ENCODE data around the gene PAX9. TPM values are rescaled to one million over a fixed set of nuclear protein-coding genes. Genes with fewer than 3 reads are reported as not detected.

The PAX9 gene
- total and polyA plus RNA-seq, 9 of the 15 experiments (the other 6 are each of a cell fraction or from before 2014, with no cell fraction given): 0.87 to 2.4 (median 1.3) TPM

DNA sequence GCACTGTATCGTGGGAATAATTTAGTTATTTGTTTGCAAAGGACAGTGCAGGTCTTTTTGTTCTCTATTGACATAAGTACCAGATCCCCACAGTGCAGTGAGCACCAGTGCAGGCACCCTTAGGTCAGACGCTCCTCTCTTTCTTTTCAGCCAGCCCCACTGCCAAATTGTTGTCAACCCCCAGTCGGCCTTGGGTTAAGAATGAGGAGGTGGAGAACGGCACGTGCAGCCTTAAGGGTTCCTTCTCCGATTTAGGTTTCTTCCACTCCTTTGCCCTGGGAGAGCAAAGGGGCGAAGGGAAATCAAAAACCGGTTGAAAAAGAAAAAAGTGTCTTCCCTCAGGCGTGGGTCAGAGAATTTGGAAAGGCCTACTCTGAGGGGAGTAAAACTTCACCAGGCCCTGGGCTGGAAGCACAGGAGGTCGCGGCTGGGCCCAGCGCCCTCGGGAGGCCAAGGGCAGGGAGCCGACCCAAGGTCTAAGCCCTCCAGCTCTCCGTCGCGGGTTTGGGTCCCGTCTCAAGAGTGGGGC is 4.3 kb downstream of the PAX9 start:
- Histone ChIP-seq H3K9me3 (replicated peaks; ENCODE audit: control insufficient read depth, insufficient read depth, low read depth, low read length) (no peaks in the 10 kb centered on the region; the same call in 1 of the 2 replicates), H3K79me2 (ENCODE audit: control insufficient read depth, insufficient read depth, low read length) (peaks cover 6% of the 10 kb centered on the region; the same call in 2 of the 3 replicates), H3K27me3 (ENCODE audit: control insufficient read depth in 2 of 2, insufficient read depth in 2 of 2, low read length in 2 of 2) (no peaks in the 10 kb centered on the region), H3K4me2 (ENCODE audit: insufficient read depth, low read length) (no peak overlapping the region), H3K36me3 (ENCODE audit: control insufficient read depth, insufficient read depth, low read length) (peaks cover 13% of the 10 kb centered on the region), H3K9ac (ENCODE audit: insufficient read depth in 1 of 2, low read depth in 2 of 2, low read length in 2 of 2) (no peak overlapping the region), H3K4me1 (replicated peaks in 1 of 2; ENCODE audit: control insufficient read depth in 2 of 2, insufficient read depth in 2 of 2, low read length in 2 of 2) (peaks cover 0 to 18% of the 10 kb centered on the region in 2 experiments; a peak in 2 of 5 replicates), H2AFZ (ENCODE audit: low read depth, low read length) (no peak overlapping the region), H3K27ac (ENCODE audit: extremely low read depth, low read depth, low read length) (no peak overlapping the region), H4K20me1 (replicated peaks; ENCODE audit: control insufficient read depth, insufficient read depth, low read length) (no peaks in the 10 kb centered on the region), H3K4me3 (no peak overlapping the region), H3K9me1 (ENCODE audit: control insufficient read depth, insufficient read depth, low read length) (no peaks in the 10 kb centered on the region)
- TF ChIP-seq FOXK2 (conservative IDR thresholded peaks at IDR 0.05 in 1 of 2, IDR thresholded peaks at IDR 0.05 in 1 of 2; ENCODE audit: low read depth in 2 of 2) (no peak), ZBTB17 (CRISPR knock-in tag; IDR thresholded peaks at IDR 0.05) (no peak), DPF2 (IDR thresholded peaks at IDR 0.05) (no peak), KHSRP (IDR thresholded peaks at IDR 0.05) (no peak)
- TF ChIP-seq, protein P1, sequence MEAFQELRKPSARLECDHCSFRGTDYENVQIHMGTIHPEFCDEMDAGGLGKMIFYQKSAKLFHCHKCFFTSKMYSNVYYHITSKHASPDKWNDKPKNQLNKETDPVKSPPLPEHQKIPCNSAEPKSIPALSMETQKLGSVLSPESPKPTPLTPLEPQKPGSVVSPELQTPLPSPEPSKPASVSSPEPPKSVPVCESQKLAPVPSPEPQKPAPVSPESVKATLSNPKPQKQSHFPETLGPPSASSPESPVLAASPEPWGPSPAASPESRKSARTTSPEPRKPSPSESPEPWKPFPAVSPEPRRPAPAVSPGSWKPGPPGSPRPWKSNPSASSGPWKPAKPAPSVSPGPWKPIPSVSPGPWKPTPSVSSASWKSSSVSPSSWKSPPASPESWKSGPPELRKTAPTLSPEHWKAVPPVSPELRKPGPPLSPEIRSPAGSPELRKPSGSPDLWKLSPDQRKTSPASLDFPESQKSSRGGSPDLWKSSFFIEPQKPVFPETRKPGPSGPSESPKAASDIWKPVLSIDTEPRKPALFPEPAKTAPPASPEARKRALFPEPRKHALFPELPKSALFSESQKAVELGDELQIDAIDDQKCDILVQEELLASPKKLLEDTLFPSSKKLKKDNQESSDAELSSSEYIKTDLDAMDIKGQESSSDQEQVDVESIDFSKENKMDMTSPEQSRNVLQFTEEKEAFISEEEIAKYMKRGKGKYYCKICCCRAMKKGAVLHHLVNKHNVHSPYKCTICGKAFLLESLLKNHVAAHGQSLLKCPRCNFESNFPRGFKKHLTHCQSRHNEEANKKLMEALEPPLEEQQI (IDR thresholded peaks at IDR 0.05): no peak
- ATAC-seq: no peak
- no TSS peak for BruUV-seq (replicated peaks)
- intact Hi-C loops (cut with micrococcal nuclease) (loop anchor here (10.0 kb wide), 1 partner anchor 99 kb away; no protein-coding TSS in a partner anchor), in situ Hi-C loops (cut with MboI) (no loop called here)
- POLR2A ChIA-PET: interaction anchor here (1.5 kb wide), 1 partner anchor 10 kb away, joined by 4 read pairs; no protein-coding TSS in a partner anchor
- DNase-seq (ENCODE audit: extremely low read depth in 1 of 4, low spot score in 3 of 4): no peak
- WGBS (ENCODE audit: insufficient coverage, low coverage, missing lambda C conversion rate): 92% methylated on average over 1 of the region's 18 CpGs
- CTCF ChIA-PET (ENCODE audit: low intra/inter-chr PET ratio): no interaction called here
- no peak for FAIRE-seq

All from K562 (cell line).